Liver (tissue), 9 donors: ENCODE results near the gene PRKN. TPM values are rescaled to one million over a fixed set of nuclear protein-coding genes. Genes with fewer than 3 reads are reported as not detected.

ENCODE experiments used
- DNase-seq: peaks from one replicate; pipeline ENCODE4 v3.0.0-alpha.2; 2017; ENCODE audit warnings: low spot score
- H3K27ac ChIP-seq, 2 donors: one replicate each; pipeline ENCODE4 v1.7.0; 2013; ENCODE audit warnings: inconsistent platforms in 2 of 2, low read length in 2 of 2, control low read depth in 1 of 2, low read depth in 1 of 2, mild to moderate bottlenecking in 1 of 2
- H3K27me3 ChIP-seq, 4 donors: one replicate each; pipeline versions ENCODE4 v1.6.1 to v1.7.0; 2013; ENCODE audit warnings: low read length in 3 of 4, inconsistent platforms in 1 of 4, mild to moderate bottlenecking in 1 of 4, moderate library complexity in 1 of 4; ENCODE audit not compliant: control insufficient read depth in 4 of 4, insufficient read depth in 4 of 4
- H3K36me3 ChIP-seq, 4 donors: one replicate each; pipeline versions ENCODE4 v1.6.1 to v1.7.0; 2013; ENCODE audit warnings: low read length in 3 of 4, mild to moderate bottlenecking in 3 of 4, low read depth in 1 of 4, moderate library complexity in 1 of 4; ENCODE audit not compliant: control insufficient read depth in 4 of 4, insufficient read depth in 3 of 4
- H3K4me1 ChIP-seq, 4 donors: one replicate each; pipeline versions ENCODE4 v1.6.1 to v1.7.0; 2013; ENCODE audit warnings: low read length in 3 of 4, mild to moderate bottlenecking in 3 of 4, moderate library complexity in 1 of 4; ENCODE audit not compliant: control insufficient read depth in 4 of 4, insufficient read depth in 4 of 4
- H3K4me3 ChIP-seq, 3 donors: one replicate each; pipeline versions ENCODE4 v1.6.1 to v1.7.0; 2013; ENCODE audit warnings: low read length in 3 of 3, control low read depth in 1 of 3, low read depth in 1 of 3, mild to moderate bottlenecking in 1 of 3
- H3K9ac ChIP-seq, 2 donors: one replicate each; pipeline ENCODE4 v1.7.0; 2013; ENCODE audit warnings: low read length in 2 of 2, mild to moderate bottlenecking in 2 of 2, moderate library complexity in 2 of 2, control low read depth in 1 of 2, low read depth in 1 of 2
- H3K9me3 ChIP-seq, 4 donors: one replicate each; pipeline versions ENCODE4 v1.6.1 to v1.7.0; 2013; ENCODE audit warnings: low read length in 3 of 4; ENCODE audit not compliant: control insufficient read depth in 4 of 4
- EGR1 ChIP-seq, 2 donors: IDR thresholded peaks; 2 replicates each; pipeline ENCODE4 v1.6.1; 2016 to 2018; ENCODE audit warnings: antibody characterized with exemption in 2 of 2, low read depth in 2 of 2
- FOXA1 ChIP-seq: IDR thresholded peaks from 2 replicates; pipeline ENCODE4 v1.6.1; 2016; ENCODE audit warnings: antibody characterized with exemption
- FOXA2 ChIP-seq: IDR thresholded peaks from 2 replicates; pipeline ENCODE4 v1.6.1; 2016; ENCODE audit warnings: antibody characterized with exemption
- GABPA ChIP-seq, 2 donors: IDR thresholded peaks in 1 of 2; conservative IDR thresholded peaks in 1 of 2; 2 replicates each; pipeline ENCODE4 v1.6.1; 2016; ENCODE audit warnings: antibody characterized with exemption in 2 of 2, mild to moderate bottlenecking in 1 of 2, moderate library complexity in 1 of 2
- HNF4A ChIP-seq, 2 donors: conservative IDR thresholded peaks; 2 replicates each; pipeline ENCODE4 v1.6.1; 2016; ENCODE audit warnings: antibody characterized with exemption in 2 of 2, mild to moderate bottlenecking in 2 of 2
- HNF4G ChIP-seq: IDR thresholded peaks from 2 replicates; pipeline ENCODE4 v1.6.1; 2016; ENCODE audit warnings: antibody characterized with exemption
- JUND ChIP-seq, 2 donors: IDR thresholded peaks; 2 replicates each; pipeline ENCODE4 v1.6.1; 2016; ENCODE audit warnings: antibody characterized with exemption in 2 of 2
- NR2F2 ChIP-seq: IDR thresholded peaks from 2 replicates; pipeline ENCODE4 v1.6.1; 2016; ENCODE audit warnings: antibody characterized with exemption
- RAD21 ChIP-seq, 2 donors: IDR thresholded peaks; 2 replicates each; pipeline ENCODE4 v1.6.1; 2016; ENCODE audit warnings: antibody characterized with exemption in 2 of 2, mild to moderate bottlenecking in 2 of 2
- REST ChIP-seq: IDR thresholded peaks from 2 replicates; pipeline ENCODE4 v1.6.1; 2016; ENCODE audit warnings: antibody characterized with exemption, mild to moderate bottlenecking
- SP1 ChIP-seq: IDR thresholded peaks from 2 replicates; pipeline ENCODE4 v1.6.1; 2018; ENCODE audit warnings: antibody characterized with exemption, mild to moderate bottlenecking
- TAF1 ChIP-seq: conservative IDR thresholded peaks from 2 replicates; pipeline ENCODE4 v1.6.1; 2016; ENCODE audit warnings: antibody characterized with exemption, mild to moderate bottlenecking
- YY1 ChIP-seq: IDR thresholded peaks from 2 replicates; pipeline ENCODE4 v1.6.1; 2016; ENCODE audit warnings: antibody characterized with exemption, mild to moderate bottlenecking
- WGBS: extraction: QIAGEN DNeasy Blood & Tissue Kit; methylation state at CpG from one replicate; pipeline ENCODE4 v1.1.7; 2013; 5-methylcytosine and 5-hydroxymethylcytosine counted together
- polyA plus RNA-seq, 2 donors: library from polyadenylated mRNA; stranded (reverse) in 1 of 2; unstranded in 1 of 2; fragments of 200-250 nt in 1 of 2; fragments of >200 nt in 1 of 2; fragmentation: Nextera tagmentation in 1 of 2; extraction: Ambion mirVana in 1 of 2; gene quantifications; one replicate each; pipeline versions ENCODE4 v1.2.1 to v1.2.3, GENCODE V29; 2013 to 2015
- total RNA-seq, 2 donors: library from RNA; depleted of rRNA; stranded (reverse); fragments of >200 nt; gene quantifications; one replicate each; pipeline ENCODE4 v1.2.3, GENCODE V29; 2014
- TF ChIP-seq, protein P1 (sequence below): IDR thresholded peaks from 2 replicates; pipeline ENCODE4 v1.6.1; 2016; ENCODE audit warnings: antibody characterized with exemption
- TF ChIP-seq, protein P2 (sequence below): fragments of 150-350 bp; IDR thresholded peaks from 2 replicates; pipeline ENCODE4 v1.5.1; 2017; ENCODE audit warnings: improper control_type of control experiment, low read depth, low read length; ENCODE audit not compliant: missing input control
- TF ChIP-seq, protein P3 (sequence below): IDR thresholded peaks from 2 replicates; pipeline ENCODE4 v1.6.1; 2016; ENCODE audit warnings: antibody characterized with exemption
- donor health status: healthy.
- donor health status: healthy.
- donor health status: healthy.
- donor health status: healthy.
- donor health status: healthy.

The PRKN gene
- total and polyA plus RNA-seq, 4 donors, result 0.47 to 4.1 (median 3.2) TPM

DNA sequence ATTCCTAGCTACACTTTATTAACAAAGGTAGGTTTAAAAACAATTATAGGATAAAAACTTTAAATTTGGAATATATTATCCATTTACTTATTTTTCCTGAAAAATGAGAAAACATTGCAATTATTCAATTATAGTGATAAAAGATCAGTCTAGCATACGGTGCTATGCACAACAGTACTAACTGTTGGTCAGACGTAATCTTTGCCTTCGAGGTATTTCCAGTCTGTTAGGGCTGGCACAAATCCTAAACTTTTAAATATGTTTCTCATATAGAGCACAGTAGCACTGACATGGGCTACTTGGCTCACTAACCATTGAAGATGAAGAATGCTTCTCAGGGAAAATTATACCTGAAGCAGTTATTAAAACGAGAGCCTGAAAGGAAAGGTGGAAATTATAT, 214.8 kb downstream of the PRKN start:
- H3K9me3 ChIP-seq, result no peaks in the 10 kb centered on the region
- no peak overlapping the region for H3K4me3 ChIP-seq
- no peak for TF ChIP-seq HNF4A (conservative IDR thresholded peaks at IDR 0.05)
- TF ChIP-seq TAF1, result no peak
- no peak for TF ChIP-seq EGR1 (IDR thresholded peaks at IDR 0.05; ENCODE audit: low read depth in 2 of 2)
- no peak for TF ChIP-seq REST
- TF ChIP-seq, protein P1, sequence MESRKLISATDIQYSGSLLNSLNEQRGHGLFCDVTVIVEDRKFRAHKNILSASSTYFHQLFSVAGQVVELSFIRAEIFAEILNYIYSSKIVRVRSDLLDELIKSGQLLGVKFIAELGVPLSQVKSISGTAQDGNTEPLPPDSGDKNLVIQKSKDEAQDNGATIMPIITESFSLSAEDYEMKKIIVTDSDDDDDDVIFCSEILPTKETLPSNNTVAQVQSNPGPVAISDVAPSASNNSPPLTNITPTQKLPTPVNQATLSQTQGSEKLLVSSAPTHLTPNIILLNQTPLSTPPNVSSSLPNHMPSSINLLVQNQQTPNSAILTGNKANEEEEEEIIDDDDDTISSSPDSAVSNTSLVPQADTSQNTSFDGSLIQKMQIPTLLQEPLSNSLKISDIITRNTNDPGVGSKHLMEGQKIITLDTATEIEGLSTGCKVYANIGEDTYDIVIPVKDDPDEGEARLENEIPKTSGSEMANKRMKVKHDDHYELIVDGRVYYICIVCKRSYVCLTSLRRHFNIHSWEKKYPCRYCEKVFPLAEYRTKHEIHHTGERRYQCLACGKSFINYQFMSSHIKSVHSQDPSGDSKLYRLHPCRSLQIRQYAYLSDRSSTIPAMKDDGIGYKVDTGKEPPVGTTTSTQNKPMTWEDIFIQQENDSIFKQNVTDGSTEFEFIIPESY, result no peak
- no peaks in the 10 kb centered on the region for H3K27me3 ChIP-seq
- DNase-seq, result no peak
- no peak overlapping the region for H3K27ac ChIP-seq
- no peaks in the 10 kb centered on the region for H3K36me3 ChIP-seq
- H3K4me1 ChIP-seq, result no peaks in the 10 kb centered on the region
- 85% methylated on average over 4 of the region's 4 CpGs for WGBS
- H3K9ac ChIP-seq, result no peak overlapping the region

DNA sequence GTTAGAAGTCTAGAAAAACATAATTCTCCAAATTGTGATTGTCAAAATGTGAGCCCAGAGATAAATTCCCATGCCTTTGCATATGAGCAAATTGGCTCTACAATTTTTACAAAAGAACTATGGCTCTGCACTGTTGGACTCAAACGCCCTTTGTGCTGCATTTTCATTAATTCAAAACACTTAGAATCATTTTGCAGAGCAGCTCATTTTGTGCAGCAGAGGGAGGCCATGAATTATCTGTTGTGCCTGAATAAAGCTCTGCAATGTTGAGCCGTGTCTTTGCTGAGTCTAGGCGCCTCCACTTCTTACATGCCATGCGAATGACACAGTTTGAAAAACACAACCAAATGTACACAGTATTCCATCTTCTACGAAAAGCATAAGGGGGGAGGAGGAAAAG, 230.2 kb downstream of the PRKN start:
- Histone ChIP-seq H3K4me1 (no peaks in the 10 kb centered on the region), H3K27ac (no peak overlapping the region), H3K9ac (no peak overlapping the region), H3K9me3 (no peaks in the 10 kb centered on the region), H3K36me3 (no peaks in the 10 kb centered on the region), H3K4me3 (no peak overlapping the region), H3K27me3 (no peaks in the 10 kb centered on the region)
- 82% methylated on average over 5 of the region's 5 CpGs for WGBS
- TF ChIP-seq FOXA2 (no peak), RAD21 (IDR thresholded peaks at IDR 0.05) (no peak), SP1 (no peak), NR2F2 (no peak), EGR1 (IDR thresholded peaks at IDR 0.05; ENCODE audit: low read depth in 2 of 2) (no peak), FOXA1 (no peak), YY1 (no peak), TAF1 (no peak), REST (no peak), JUND (IDR thresholded peaks at IDR 0.05) (no peak), GABPA (IDR thresholded peaks at IDR 0.05 in 1 of 2, conservative IDR thresholded peaks at IDR 0.05 in 1 of 2) (no peak), HNF4G (no peak), HNF4A (conservative IDR thresholded peaks at IDR 0.05) (no peak)
- TF ChIP-seq, protein P2, sequence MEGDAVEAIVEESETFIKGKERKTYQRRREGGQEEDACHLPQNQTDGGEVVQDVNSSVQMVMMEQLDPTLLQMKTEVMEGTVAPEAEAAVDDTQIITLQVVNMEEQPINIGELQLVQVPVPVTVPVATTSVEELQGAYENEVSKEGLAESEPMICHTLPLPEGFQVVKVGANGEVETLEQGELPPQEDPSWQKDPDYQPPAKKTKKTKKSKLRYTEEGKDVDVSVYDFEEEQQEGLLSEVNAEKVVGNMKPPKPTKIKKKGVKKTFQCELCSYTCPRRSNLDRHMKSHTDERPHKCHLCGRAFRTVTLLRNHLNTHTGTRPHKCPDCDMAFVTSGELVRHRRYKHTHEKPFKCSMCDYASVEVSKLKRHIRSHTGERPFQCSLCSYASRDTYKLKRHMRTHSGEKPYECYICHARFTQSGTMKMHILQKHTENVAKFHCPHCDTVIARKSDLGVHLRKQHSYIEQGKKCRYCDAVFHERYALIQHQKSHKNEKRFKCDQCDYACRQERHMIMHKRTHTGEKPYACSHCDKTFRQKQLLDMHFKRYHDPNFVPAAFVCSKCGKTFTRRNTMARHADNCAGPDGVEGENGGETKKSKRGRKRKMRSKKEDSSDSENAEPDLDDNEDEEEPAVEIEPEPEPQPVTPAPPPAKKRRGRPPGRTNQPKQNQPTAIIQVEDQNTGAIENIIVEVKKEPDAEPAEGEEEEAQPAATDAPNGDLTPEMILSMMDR, result no peak
- TF ChIP-seq, protein P1, result no peak
- TF ChIP-seq, protein P3, sequence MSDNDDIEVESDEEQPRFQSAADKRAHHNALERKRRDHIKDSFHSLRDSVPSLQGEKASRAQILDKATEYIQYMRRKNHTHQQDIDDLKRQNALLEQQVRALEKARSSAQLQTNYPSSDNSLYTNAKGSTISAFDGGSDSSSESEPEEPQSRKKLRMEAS, result no peak
- DNase-seq, result no peak
